GM19035 (cell line): Measurements from ENCODE around the gene FAM234A.
"Not testable (repeated sequence)": the region's sequence is repeated elsewhere in the genome, so short reads cannot be mapped to it uniquely, and the experiment has no call there.

ENCODE experiments used
- ATAC-seq: cut with Tn5 transposase; IDR thresholded peaks from one replicate; pipeline ENCODE4 v1.9.1; 2021; ENCODE audit not compliant: unreplicated experiment

FAM234A gene

DNA sequence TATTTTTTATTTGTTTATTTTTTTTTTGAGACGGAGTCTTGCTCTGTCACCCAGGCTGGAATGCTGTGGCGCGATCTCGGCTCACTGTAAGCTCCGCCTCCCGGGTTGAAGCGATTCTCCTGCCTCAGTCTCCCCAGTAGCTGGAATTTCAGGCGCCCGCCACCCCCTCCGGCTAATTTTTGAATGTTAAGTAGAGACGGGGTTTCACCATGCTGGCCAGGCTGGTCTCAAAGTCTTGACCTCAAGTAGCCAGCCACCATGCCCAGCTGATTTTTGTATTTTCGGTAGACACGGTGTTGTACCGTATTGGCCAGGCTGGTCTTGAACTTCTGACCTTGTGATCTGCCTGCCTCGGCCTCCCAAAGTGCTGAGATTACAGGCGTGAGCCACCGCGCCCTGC, 4.3 kb upstream of the FAM234A start:
- not testable (repeated sequence) for ATAC-seq

GRCh38 chr16:230949-231348, 3.7 kb upstream of the FAM234A start:
- ATAC-seq: no peak

- no peak for ATAC-seq
Observed at GRCh38 chr16:239948-240277, 5.3 kb downstream of the FAM234A start.

DNA sequence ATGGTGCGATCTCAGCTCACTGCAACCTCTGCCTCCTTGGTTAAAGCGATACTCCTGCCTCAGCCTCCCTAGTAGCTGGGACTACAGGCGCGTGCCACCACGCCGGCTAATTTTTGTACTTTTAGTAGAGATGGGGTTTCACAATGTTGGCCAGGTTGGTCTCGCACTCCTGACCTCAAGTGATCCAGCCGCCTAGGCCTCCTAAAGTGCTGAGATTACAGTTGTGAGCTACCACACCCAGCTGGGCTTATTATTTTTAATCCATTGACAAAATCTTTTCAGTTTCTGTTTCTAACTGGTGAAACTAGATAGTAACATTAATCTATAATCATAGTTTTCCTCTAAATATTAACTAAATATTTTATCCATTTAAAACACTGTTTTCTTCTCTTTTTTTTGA, 5.9 kb downstream of the FAM234A start:
- ATAC-seq: no peak

DNA sequence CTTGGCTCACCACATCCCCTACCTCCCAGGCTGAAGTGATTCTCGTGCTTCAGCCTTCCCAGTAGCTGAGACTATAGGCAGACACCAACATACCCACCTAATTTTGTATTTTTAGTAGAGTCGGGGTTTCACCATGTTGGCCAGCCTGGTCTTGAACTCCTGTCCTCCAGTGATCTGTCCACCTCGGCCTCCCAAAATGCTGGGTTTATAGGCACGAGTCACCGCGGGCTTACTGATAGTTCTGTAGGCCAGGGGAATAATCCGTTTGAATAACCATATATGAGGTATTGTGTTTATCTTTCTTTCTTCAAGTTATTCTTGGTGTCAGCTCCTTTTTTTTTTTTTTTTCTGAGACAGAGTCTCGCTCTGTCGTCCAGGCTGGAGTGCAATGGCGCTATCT, 7.7 kb downstream of the FAM234A start:
- ATAC-seq: no peak

DNA sequence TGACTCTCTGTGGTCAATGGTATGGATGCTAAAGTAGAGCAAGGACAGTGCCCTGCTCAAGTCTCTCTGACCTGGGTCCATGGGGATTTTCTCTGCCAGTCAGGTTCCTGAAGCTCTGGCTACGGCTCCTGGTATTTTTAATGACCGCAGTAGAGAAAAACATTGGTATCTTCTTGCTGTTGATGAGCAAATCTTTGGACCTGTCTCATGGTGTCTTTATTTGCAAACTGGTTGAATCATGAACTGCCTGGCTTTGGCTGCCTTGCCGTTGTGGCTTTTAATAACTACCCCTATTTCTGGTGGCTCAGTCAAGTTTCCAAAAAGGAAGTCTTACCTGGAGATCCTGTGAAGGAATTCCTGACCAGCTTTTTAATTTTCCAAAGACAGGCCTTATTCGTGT, 8.7 kb downstream of the FAM234A start:
- ATAC-seq: no peak

- no peak for ATAC-seq
Observed at GRCh38 chr16:245105-245504, 10.5 kb downstream of the FAM234A start.

DNA sequence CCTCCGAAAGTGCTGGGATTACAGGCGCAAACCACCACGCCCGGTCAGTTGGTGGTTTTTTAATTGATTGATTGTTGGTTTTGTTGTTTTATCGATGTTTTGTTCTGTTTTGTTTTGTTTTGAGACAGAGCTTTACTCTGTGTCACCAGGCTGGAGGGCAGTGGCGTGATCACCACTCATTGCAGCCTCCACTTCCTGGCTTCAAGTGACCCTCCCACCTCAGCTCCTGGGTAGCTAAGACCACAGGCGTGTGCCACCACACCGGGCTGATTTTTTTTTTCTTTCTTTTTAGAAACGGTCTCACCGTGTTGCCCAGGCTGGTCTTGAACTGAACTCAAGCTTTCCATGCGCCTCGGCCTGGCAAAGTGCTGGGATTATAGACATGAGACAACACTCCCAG, 12.4 kb downstream of the FAM234A start:
- ATAC-seq: no peak

- ATAC-seq: no peak
Observed at GRCh38 chr16:249431-249830, 14.8 kb downstream of the FAM234A start.

DNA sequence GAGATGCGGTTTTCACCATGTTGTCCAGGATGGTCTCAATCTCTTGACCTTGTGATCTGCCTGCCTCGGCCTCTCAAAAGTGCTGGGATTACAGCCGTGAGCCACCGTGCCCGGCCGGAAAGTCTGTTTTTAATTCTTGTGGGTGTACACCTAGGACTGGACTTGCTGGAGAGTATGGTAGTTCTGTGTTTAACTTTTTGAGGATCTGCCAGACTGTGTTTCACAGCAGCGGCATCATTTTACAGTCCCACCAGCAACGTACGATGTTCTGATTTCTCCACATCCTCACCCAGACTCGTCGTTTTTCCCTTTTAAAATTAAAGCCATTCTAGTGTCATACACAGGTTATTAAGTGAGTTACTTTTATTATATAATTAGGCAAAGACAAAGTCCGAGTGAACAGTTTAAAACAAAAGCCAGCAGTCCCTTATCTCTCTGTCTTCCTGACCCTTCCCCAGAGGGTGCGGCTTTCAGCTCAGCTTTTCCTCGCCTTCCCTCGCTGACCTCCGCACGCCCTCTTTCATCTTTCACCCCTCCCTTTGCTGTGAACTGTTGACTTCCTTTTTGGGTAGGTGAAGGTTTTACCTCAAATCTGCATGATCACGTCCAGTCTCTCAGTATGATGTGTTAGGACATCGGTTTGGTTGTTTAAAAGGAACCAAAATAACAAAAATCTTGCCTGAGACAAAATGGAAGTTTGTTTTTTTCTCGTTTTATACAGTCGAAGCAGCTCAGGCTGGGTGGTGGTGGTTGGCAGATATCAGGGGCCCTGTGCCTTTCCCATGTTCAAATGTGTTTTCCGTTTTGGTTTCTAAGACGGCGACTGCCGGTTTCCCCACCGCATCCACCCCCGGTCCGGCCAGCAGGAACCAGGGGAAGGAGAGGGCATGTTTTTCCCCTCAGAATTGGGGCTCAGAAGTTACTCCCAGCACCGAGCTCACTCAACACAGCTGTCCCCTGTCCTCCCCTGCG, 18.0 kb downstream of the FAM234A start:
- ATAC-seq: no peak

- ATAC-seq: no peak
Observed at GRCh38 chr16:253833-254232, 19.2 kb downstream of the FAM234A start.

GRCh38 chr16:254461-254860, 19.8 kb downstream of the FAM234A start:
- no peak for ATAC-seq

DNA sequence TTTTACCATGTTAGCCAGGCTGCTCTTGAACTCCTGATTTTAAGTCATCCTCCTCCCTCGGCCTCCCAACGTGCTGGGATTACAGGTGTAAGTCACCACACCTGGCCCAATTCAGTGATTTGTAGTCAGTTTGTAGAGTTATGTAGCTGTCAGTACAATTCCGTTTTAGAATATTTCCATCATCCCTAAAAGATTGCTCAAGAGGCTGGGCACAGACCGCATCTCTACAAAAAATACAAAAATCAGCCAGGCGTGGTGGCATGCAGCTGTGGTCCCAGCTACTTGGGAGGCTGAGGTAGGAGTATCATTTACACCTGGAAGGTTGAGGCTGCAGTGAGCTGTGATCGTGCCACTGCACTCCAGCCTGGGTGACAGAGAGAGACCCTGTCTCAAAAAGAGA, 20.6 kb downstream of the FAM234A start:
- no peak for ATAC-seq

- not testable (repeated sequence) for ATAC-seq
Observed at GRCh38 chr16:258091-258490, 23.5 kb downstream of the FAM234A start.

DNA sequence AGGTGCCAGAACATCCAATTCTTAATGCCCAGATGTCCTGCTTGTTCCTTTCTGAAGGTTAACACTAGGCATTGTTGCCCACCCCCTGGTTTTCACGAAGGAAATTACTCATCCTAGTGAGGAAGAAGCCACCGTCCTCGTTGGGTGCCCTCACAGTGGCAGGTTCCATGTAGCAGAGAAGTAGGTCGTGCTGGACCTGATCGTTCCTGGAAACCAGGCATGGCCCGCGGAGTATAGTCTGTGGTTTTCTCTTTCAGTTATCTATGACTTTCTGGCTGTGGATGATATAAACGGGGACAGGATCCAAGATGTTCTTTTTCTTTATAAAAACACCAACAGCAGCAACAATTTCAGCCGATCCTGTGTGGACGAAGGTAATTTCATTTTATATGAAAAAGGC, 24.6 kb downstream of the FAM234A start:
- no peak for ATAC-seq

DNA sequence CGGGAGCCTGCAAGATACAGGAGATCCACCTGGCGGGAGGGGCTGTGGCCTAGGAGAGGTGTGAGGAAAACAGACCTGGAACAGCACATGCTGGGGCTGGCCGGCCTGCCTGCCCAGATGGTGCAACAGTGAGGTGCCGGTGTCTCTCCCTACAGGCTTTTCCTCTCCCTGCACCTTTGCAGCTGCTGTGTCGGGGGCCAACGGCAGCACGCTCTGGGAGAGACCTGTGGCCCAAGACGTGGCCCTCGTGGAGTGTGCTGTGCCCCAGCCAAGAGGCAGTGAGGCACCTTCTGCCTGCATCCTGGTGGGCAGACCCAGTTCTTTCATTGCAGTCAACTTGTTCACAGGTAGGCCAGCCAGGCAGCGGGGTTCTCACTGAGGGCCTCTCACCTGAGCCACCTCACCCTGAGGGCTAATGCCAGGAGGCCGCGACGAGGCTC, 25.2 kb downstream of the FAM234A start:
- no peak for ATAC-seq

DNA sequence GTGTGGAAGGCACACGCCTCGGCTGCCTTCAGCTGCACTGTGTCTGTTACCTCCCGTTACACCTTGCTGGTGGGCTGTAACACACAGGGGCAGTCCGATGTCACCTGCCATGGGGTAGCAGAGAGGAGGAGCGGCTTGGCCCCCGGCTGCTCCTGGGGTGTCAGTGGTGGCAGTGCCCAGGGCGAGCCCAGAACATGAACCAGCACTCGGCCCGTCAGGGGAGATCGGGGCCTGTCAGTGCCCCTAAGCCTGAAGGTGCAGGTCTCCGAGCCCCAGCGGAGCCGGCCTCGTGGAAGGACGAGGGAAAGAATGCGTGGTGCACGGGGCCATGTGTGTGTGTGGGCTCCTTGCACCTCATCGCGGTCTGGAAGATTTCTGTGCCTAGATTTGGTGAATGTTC, 25.7 kb downstream of the FAM234A start:
- no peak for ATAC-seq

DNA sequence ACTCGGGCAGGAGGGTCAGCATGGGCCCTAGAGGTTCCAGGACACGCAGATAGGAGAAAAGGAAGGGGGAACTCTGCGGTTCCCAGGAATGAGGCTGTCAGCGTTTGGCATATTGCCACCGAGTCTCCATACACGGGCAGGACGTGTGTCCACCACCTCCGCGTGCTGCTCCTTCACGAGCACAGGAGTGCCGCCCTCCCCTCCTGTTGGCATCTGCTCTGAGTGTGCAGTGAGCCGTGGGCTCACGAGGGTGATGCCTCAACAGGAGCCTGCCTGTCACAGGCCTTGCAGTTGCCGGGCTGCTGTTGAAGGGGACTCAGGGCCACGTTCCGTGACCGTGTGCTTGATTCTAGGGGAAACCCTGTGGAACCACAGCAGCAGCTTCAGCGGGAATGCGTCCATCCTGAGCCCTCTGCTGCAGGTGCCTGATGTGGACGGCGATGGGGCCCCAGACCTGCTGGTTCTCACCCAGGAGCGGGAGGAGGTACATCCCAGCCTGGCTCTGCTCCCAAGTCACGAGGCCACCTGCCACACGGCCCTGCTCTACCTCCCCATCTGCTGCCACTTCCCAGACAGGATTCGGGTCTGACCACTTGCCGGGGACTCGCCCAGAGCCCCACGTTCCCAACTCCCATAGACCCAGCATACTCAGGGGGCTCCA, 26.5 kb downstream of the FAM234A start:
- ATAC-seq: no peak

- ATAC-seq: no peak
Observed at GRCh38 chr16:262121-262745, 27.6 kb downstream of the FAM234A start.

DNA sequence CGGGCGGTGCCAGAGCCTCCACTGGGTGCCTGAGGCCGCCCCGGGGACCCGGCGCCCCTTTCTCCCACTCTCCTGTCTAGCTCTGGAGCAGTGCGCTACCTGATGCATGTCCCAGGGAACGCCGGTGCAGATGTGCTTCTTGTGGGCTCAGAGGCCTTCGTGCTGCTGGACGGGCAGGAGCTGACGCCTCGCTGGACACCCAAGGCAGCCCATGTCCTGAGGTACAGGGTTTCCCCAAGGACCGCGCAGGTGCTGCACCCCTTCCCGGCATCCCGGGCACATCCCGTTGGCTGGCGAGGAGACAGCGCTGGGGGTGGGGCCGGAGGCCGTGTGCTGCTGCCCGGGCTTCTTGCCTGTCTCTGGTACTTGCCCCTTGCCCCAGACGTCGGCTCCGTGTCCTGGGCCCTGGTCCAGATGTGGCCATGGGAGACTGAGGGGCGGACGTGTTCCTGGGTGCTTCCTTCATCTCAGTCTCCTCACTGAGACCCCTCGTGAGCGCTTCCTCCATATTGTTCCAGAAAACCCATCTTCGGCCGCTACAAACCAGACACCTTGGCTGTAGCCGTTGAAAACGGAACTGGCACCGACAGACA, 28.7 kb downstream of the FAM234A start:
- no peak for ATAC-seq

DNA sequence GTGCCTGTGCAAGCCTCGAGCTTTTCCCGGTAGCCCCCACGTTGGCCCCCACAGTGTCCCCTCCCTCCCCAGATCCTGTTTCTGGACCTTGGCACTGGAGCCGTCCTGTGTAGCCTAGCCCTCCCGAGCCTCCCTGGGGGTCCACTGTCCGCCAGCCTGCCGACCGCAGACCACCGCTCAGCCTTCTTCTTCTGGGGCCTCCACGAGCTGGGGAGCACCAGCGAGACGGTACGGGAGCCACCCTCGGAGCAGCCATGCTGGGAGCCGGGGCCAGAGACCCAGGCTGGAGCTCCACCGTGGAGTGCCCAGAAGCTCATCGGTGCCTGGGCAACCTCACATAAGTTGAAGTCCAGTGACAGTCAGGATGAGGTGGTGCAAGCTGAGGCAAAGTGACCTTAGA, 29.3 kb downstream of the FAM234A start:
- no peak for ATAC-seq
